Fibroblast of mammary gland (primary cell): ENCODE data around the gene GAS5.

Experiments
- DNase-seq: peaks from one replicate; pipeline ENCODE4 v3.0.0-alpha.2; 2010; ENCODE audit warnings: low read depth
- H3K4me3 ChIP-seq: 2 replicates; pipeline ENCODE4 v1.5.1; 2011; ENCODE audit warnings: low read depth, mild to moderate bottlenecking, low read length, moderate library complexity; ENCODE audit not compliant: control insufficient read depth
- TF ChIP-seq, protein P1 (sequence below): conservative IDR thresholded peaks from 2 replicates; pipeline ENCODE4 v1.5.1; 2011; ENCODE audit warnings: low read depth, low read length, inconsistent platforms; ENCODE audit not compliant: control insufficient read depth, insufficient read depth

The GAS5 gene

DNA sequence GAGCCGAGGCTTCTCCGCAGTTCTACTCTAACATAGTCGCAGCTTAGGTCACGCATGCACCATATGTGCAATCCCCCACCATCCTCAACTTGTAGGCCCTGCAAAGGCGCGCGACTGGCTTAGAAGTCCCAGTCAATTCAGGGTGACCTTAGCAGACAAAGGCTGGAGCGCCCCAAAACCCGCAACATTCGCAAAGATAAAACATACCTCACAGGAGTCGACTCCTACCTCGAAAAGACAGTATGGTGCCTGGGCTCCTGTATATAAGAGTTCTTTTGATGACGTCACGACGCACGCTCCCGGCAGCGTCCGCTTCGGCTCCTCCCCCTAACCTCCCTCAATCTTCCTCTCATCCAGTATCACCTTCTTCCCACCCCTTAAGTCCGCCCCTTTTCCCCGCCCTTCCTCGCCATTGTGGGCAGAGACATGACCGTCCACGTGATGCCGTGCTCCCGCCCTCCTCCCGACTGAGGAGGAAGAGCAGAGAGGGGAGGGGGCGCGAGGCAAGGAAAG is at the start of gene GAS5:
TSS of gene GAS5 (minus strand) at position 237 of the 513 bp plus-strand sequence.
- peak; percentile 99 for DNase-seq
- TF ChIP-seq, protein P1, sequence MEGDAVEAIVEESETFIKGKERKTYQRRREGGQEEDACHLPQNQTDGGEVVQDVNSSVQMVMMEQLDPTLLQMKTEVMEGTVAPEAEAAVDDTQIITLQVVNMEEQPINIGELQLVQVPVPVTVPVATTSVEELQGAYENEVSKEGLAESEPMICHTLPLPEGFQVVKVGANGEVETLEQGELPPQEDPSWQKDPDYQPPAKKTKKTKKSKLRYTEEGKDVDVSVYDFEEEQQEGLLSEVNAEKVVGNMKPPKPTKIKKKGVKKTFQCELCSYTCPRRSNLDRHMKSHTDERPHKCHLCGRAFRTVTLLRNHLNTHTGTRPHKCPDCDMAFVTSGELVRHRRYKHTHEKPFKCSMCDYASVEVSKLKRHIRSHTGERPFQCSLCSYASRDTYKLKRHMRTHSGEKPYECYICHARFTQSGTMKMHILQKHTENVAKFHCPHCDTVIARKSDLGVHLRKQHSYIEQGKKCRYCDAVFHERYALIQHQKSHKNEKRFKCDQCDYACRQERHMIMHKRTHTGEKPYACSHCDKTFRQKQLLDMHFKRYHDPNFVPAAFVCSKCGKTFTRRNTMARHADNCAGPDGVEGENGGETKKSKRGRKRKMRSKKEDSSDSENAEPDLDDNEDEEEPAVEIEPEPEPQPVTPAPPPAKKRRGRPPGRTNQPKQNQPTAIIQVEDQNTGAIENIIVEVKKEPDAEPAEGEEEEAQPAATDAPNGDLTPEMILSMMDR: no peak
- H3K4me3 ChIP-seq: peak within 1 kb of the TSS; percentile 98

GRCh38 chr1:173917149-173917548 is 49.4 kb upstream of the GAS5 start, which contains the start of gene SERPINC1:
SERPINC1 (minus strand) TSS chr1:173917327; CDS start chr1:173917259, 68 bp downstream.
- TF ChIP-seq, protein P1: no peak
- no peak within 1 kb of the TSS for H3K4me3 ChIP-seq
- no peak for DNase-seq

- TF ChIP-seq, protein P1: no peak
- H3K4me3 ChIP-seq: no peak overlapping the region
- DNase-seq: no peak
Measured at GRCh38 chr1:173916667-173917066, 48.9 kb upstream of the GAS5 start.

- DNase-seq: no peak
- no peak overlapping the region for H3K4me3 ChIP-seq
- TF ChIP-seq, protein P1: no peak
Measured at GRCh38 chr1:173915596-173915995, 47.8 kb upstream of the GAS5 start.

- peak; percentile 28 for DNase-seq
- TF ChIP-seq, protein P1: peak; percentile 72
- H3K4me3 ChIP-seq: no peak overlapping the region
Measured at GRCh38 chr1:173914366-173914871, 46.6 kb upstream of the GAS5 start.

DNA sequence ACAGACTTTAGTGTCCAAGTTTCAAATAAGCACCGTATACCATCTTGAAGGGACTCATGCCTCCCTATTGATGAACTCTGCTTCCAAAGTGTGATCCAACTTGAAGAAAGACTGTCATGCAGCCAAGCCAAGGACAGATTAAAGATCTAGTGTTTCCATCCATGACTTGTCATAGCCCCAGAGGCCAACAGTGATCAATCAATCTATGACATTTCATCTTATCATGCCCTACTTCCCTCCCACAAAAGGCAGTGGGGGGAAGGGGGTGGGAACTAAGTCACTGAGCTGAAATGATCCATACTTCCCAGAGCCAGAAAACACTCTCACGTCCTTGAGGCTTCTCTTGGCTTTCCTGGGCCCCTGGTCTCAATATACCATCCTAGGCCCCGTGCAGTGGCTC is 45.3 kb upstream of the GAS5 start:
- DNase-seq: no peak
- H3K4me3 ChIP-seq: no peak overlapping the region
- TF ChIP-seq, protein P1: no peak
